Putamen (tissue), 1 donor: ENCODE measurements around the gene PPFIA1.
"Not testable (repeated sequence)": the region's sequence is repeated elsewhere in the genome, so short reads cannot be mapped to it uniquely, and the experiment has no call there.

Experiments used
- DNase-seq: peaks from one replicate; pipeline ENCODE4 v3.0.0-alpha.2; 2016; ENCODE audit warnings: low spot score

PPFIA1 gene

GRCh38 chr11:70251659-70252321 is 18.7 kb upstream of the PPFIA1 start:
- DNase-seq = no peak

DNA sequence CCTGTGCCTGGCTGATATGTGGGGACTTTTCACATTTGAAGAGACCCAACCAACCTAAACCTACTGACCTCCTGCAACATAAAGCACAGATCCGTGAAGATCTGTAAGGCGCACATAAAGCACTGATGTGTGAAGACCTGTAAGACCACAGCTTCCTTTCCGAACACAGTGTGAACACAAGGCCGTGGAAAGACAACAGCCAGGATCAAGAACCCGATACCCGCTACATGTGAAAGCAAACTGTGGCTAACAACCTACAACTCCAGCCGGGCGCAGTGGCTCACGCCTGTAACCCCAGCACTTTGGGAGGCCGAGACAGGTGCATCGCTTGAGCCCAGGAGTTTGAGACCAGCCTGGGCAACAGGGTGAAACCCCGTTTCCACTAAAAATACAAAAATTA is 17.6 kb upstream of the PPFIA1 start:
- no peak for DNase-seq

DNA sequence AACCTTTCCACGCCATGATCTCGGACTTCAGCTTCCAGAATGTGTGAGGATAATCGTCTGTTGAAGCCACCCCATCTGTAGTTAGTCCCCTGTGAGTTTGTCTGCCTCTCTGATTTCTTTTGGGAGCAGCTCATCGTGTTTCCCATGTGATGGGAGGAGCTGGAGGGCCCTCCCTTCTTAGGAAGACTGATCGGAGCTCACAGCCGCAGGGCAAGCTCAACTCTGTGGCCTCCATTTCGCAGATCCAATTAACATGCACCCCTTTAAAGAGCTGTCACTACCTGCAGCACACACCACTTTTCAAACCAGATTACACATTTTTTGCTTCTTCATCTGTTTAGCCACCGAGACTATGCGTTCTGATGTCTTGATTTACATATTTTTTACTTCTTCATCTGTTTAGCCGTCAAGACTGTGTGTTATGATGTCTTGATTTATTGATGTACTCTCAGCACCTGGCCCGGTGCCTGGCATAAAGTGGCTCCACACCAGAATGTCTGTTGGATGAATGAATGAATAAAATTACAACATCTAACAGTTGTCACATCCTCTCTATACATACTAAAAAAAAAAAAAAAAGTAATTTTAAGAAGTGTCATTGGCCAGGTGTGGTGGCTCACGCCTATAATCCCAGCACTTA is 14.9 kb upstream of the PPFIA1 start:
- no peak for DNase-seq

DNA sequence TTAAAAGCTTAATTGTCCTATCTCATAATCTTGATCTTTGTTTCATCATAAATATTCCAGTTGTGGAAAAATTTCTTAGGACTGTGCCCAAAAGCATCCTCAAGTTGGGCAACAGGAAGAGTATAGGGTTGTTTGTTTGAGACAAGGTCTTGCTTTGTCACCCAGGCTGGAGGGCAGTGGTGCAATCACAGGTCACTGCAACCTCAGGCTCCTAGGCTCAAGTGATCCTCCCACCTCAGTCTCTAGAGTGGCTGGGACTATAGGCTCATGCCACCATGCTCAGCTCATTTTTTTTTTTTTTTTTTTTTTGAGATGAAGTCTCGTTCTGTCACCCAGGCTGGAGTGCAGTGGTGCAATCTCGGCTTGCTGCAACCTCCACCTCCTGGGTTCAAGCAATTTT is 11.4 kb upstream of the PPFIA1 start:
- DNase-seq = not testable (repeated sequence)

DNA sequence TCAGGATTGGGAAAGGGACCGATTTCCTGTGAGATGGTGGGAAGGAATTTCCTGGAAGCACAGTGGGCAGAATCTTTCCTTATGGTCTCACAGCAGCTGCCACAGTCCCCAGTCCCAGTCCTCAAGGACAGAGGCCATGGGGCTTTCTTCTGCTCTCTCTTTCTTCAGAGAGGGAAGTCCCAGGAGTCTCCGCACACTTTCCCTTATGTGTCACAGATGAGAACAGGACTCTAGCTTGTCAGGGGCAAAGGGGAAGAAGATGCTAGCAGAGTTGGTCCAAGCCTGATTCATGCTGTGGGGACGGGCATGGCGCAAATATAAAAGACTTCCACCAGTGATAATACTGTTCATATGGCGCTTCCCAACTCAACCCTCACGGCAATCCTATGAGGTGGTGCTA is 7.5 kb upstream of the PPFIA1 start:
- no peak for DNase-seq

DNA sequence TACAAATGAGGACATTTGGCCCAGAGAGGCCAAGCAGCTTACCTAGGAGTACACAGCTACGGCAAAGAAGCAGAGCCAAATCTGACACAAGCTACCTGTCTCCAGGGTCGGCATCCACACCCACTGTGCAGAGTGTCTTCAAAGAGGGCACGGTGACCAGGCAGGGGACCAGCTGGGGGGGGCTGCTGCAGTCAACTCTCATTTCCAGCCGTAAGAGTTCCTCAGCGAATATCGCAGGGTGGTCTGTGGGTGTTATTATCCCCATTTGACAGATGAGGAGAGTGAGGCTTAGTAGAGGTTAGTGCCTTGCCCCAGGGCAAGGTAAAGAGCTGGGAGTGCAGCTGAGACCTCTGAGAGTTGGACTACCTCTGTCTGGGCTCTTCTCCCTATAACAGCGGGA is 7.1 kb upstream of the PPFIA1 start:
- no peak for DNase-seq

- DNase-seq = no peak
These were observed 5.1 kb upstream of the PPFIA1 start for GRCh38 chr11:70265341-70265740.

DNA sequence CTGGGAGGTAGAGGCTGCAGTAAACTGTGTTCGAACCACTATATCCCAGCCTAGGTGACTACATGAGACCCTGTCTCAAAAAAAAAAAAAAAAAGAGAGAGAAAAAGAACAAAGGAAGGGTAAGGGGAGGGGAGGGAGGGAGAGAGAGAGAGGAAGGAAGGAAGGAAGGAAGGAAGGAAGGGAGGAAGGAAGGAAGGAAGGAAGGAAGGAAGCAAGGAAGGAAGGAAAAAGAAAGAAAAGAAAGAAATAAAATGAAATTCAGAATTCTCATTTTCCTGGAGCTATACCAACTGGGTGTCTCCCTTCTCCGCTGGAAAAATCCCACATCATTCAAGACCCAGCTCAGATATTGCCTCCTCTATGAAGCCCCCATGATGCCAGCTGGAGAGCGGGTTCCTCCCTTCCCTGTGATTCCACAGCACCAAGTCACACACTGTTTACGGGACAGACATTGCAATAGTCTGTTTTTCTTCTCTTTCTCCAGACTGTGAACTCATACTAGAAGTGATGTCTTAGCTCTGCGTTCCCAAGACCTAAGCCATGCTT is 3.0 kb upstream of the PPFIA1 start:
- DNase-seq = no peak

- no peak for DNase-seq
These were observed 2.0 kb upstream of the PPFIA1 start for GRCh38 chr11:70268526-70268925.

GRCh38 chr11:70270877-70271648 is 573 bp downstream of the PPFIA1 start:
- DNase-seq = peak; percentile 20

DNA sequence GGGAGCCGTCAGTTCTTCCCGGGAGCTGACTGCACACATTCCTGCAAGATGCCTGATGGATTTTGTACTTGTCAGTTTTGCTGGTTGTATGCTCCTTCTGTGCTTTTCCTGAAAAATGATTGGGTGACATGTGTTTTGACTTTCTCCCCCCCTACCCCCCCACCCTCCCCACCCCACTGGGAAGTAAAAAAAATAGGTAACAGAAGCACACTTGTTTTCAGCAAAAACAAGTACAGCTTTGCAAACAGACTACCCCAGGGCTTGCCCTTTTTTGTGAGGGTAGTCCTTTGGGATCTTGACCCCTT is 1.1 kb downstream of the PPFIA1 start:
- no peak for DNase-seq

DNA sequence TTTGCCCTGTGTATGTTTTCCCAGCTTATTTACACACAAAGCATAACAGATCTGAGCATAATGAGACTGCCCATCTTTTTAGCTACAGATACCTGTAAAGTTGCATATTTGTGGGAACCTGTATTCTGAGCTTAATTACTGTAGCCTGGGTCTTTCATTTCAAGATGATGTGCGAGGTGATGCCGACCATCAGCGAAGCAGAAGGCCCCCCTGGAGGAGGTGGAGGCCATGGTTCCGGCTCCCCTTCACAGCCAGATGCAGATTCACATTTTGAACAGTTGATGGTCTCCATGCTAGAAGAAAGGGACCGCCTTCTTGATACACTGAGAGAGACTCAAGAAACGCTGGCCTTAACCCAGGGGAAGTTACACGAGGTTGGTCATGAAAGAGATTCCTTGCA is 1.5 kb downstream of the PPFIA1 start:
- DNase-seq = no peak

- DNase-seq = peak; percentile 52
These were observed 8.5 kb downstream of the PPFIA1 start for GRCh38 chr11:70278994-70279393.

DNA sequence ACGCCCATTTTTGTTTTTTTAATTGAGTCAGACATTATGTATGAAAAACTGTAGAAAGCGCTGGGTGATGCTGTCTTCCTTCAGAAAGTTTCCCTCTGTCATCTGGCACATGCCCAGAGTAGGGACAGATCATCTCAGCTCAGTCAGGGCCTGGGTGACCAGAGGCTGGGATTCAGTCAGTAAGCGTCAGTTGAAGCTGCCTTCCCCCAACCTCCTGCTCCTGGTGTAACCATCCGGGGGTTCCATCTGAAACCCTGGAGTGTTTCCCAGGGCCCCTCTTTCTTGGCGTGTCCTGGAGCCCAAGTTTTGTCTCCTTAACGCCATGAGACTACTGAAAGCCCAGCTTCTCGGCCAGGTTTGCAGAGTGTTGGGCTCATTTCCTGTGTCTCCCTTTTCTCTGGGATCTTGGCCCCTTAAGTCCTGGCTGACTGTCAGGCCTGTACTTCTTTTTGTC is 10.7 kb downstream of the PPFIA1 start:
- DNase-seq = peak; percentile 28

DNA sequence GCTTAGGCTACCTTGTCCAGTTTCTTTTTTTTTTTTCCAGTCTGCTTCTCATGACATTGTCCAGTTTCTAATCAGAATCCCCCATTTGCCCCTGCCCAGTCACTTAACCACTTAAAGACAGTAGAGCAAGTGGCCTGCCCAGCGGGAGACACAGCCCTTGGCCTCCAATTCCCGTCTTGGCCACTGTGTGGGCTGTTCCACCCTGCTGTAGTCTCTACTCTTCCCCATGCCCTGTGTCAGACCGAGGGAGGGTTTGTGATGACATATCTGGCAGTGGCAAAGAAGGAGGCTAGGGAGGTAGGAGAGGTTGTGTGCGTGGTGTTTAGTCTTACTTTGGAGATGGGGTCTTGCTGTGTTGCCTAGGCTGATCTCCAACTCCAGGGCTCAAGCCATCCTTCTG is 11.5 kb downstream of the PPFIA1 start:
- DNase-seq = no peak

DNA sequence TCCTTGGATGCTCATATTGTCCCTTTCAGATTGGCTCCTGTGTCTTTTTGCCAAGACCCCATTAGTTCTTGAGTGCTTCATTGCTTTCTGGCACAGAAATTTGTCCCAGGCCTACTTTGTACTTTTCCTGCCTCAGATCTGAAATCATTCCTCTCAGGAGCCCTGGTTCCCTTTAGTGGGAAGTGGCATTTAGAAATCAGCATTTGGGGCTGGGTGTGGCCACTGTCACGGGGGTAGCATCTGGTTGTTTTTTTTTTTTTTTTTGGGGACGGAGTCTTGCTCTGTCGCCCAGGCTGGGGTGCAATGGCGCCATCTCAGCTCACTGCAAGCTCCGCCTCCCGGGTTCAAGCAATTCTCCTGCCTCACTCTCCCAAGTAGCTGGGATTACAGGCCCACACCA is 18.2 kb downstream of the PPFIA1 start:
- DNase-seq = no peak

GRCh38 chr11:70289582-70289981 is 19.1 kb downstream of the PPFIA1 start:
- no peak for DNase-seq

- DNase-seq = peak; percentile 52
These were observed 20.0 kb downstream of the PPFIA1 start for GRCh38 chr11:70290361-70291065.

- DNase-seq = no peak
These were observed 21.7 kb downstream of the PPFIA1 start for GRCh38 chr11:70292166-70292565.

GRCh38 chr11:70292863-70293262 is 22.4 kb downstream of the PPFIA1 start:
- no peak for DNase-seq

- not testable (repeated sequence) for DNase-seq
These were observed 24.7 kb downstream of the PPFIA1 start for GRCh38 chr11:70295166-70295565.

- no peak for DNase-seq
These were observed 26.2 kb downstream of the PPFIA1 start for GRCh38 chr11:70296681-70297080.
